SK-N-SH treated with all-trans-retinoic acid at 6 μM for 48 hours (cell line): ENCODE data around the gene CASP2.

ENCODE experiments used
- ATAC-seq: fragments of 200-7000 bp; cut with Tn5 transposase; 3 replicates; pipeline ENCODE4 v1.9.1; 2020; ENCODE audit warnings: mild to moderate bottlenecking, moderate library complexity
- ARNTL ChIP-seq: fragments of 450-650 bp; formaldehyde crosslinking; IDR thresholded peaks from 2 replicates; pipeline ENCODE4 v1.5.0; 2020; ENCODE audit warnings: low read depth, mild to moderate bottlenecking, moderate library complexity, borderline replicate concordance
- BACH2 ChIP-seq: fragments of 250-450 bp; sonication (Bioruptor Pico); IDR thresholded peaks from 2 replicates; pipeline ENCODE4 v1.9.0; 2021; ENCODE audit warnings: mild to moderate bottlenecking, borderline replicate concordance
- CSDC2 ChIP-seq: fragments of 250-450 bp; sonication (Bioruptor Pico); IDR thresholded peaks from 2 replicates; pipeline ENCODE4 v1.5.0; 2020; ENCODE audit warnings: mild to moderate bottlenecking, moderate library complexity
- ESRRG ChIP-seq: fragments of 250-450 bp; sonication (Bioruptor Pico); IDR thresholded peaks from 2 replicates; pipeline ENCODE4 v1.6.1; 2021; ENCODE audit warnings: mild to moderate bottlenecking
- GLIS3 ChIP-seq: fragments of 250-450 bp; sonication (Bioruptor Pico); IDR thresholded peaks from 2 replicates; pipeline ENCODE4 v1.5.0; 2020; ENCODE audit warnings: mild to moderate bottlenecking, moderate library complexity
- ISL1 ChIP-seq: fragments of 250-450 bp; sonication (Bioruptor Pico); IDR thresholded peaks from 2 replicates; pipeline ENCODE4 v2.1.2; 2022; ENCODE audit warnings: mild to moderate bottlenecking, moderate library complexity
- PPARA ChIP-seq: fragments of 250-450 bp; sonication (Bioruptor Pico); IDR thresholded peaks from 2 replicates; pipeline ENCODE4 v1.5.0; 2020; ENCODE audit warnings: mild to moderate bottlenecking, borderline replicate concordance
- RARB ChIP-seq: fragments of 250-450 bp; sonication (Bioruptor Pico); IDR thresholded peaks from 2 replicates; pipeline ENCODE4 v1.8.0; 2021; ENCODE audit warnings: mild to moderate bottlenecking, moderate library complexity
- SNAI2 ChIP-seq: fragments of 250-450 bp; sonication (Bioruptor Pico); IDR thresholded peaks from 2 replicates; pipeline ENCODE4 v1.5.0; 2020; ENCODE audit warnings: mild to moderate bottlenecking, moderate library complexity
- TCF4 ChIP-seq: fragments of 250-450 bp; sonication (Bioruptor Pico); IDR thresholded peaks from 2 replicates; pipeline ENCODE4 v1.8.0; 2021; ENCODE audit warnings: mild to moderate bottlenecking, moderate library complexity, borderline replicate concordance
- TOX ChIP-seq: fragments of 250-450 bp; sonication (Bioruptor Pico); IDR thresholded peaks from 2 replicates; pipeline ENCODE4 v1.8.0; 2021; ENCODE audit warnings: mild to moderate bottlenecking, moderate library complexity, borderline replicate concordance
- ZC3H10 ChIP-seq: fragments of 250-450 bp; sonication (Bioruptor Pico); IDR thresholded peaks from 2 replicates; pipeline ENCODE4 v1.5.1; 2021; ENCODE audit warnings: mild to moderate bottlenecking, moderate library complexity
- ZFP3 ChIP-seq: fragments of 250-450 bp; sonication (Bioruptor Pico); IDR thresholded peaks from 2 replicates; pipeline ENCODE4 v1.5.0; 2020; ENCODE audit warnings: mild to moderate bottlenecking, moderate library complexity
- ZFP30 ChIP-seq: fragments of 450-650 bp; formaldehyde crosslinking; IDR thresholded peaks from 2 replicates; pipeline ENCODE4 v1.5.0; 2022; ENCODE audit warnings: mild to moderate bottlenecking, moderate library complexity
- ZNF565 ChIP-seq: fragments of 450-650 bp; formaldehyde crosslinking; conservative IDR thresholded peaks from 2 replicates; pipeline ENCODE4 v1.5.0; 2020; ENCODE audit warnings: low read depth, mild to moderate bottlenecking, moderate library complexity
- ZNF70 ChIP-seq: fragments of 450-650 bp; formaldehyde crosslinking; IDR thresholded peaks from 2 replicates; pipeline ENCODE4 v1.5.0; 2020; ENCODE audit warnings: mild to moderate bottlenecking, moderate library complexity
- ZNF8 ChIP-seq: fragments of 450-650 bp; formaldehyde crosslinking; IDR thresholded peaks from 2 replicates; pipeline ENCODE4 v1.5.0; 2020; ENCODE audit warnings: mild to moderate bottlenecking, moderate library complexity
- TF ChIP-seq, protein P1 (sequence below): fragments of 250-450 bp; sonication (Bioruptor Pico); IDR thresholded peaks from 2 replicates; pipeline ENCODE4 v1.5.0; 2020; ENCODE audit warnings: mild to moderate bottlenecking, moderate library complexity
- TF ChIP-seq, protein P2 (sequence below): fragments of 250-450 bp; sonication (Bioruptor Pico); IDR thresholded peaks from 2 replicates; pipeline ENCODE4 v1.5.1; 2021; ENCODE audit warnings: mild to moderate bottlenecking, moderate library complexity
- TF ChIP-seq, protein P3 (sequence below): fragments of 250-450 bp; sonication (Bioruptor Pico); IDR thresholded peaks from 2 replicates; pipeline ENCODE4 v1.5.1; 2020; ENCODE audit warnings: low read depth, mild to moderate bottlenecking, moderate library complexity
- TF ChIP-seq, protein P4 (sequence below): fragments of 250-450 bp; sonication (Bioruptor Pico); IDR thresholded peaks from 2 replicates; pipeline ENCODE4 v1.8.0; 2021; ENCODE audit warnings: low read depth, mild to moderate bottlenecking, moderate library complexity, borderline replicate concordance

The CASP2 gene

DNA sequence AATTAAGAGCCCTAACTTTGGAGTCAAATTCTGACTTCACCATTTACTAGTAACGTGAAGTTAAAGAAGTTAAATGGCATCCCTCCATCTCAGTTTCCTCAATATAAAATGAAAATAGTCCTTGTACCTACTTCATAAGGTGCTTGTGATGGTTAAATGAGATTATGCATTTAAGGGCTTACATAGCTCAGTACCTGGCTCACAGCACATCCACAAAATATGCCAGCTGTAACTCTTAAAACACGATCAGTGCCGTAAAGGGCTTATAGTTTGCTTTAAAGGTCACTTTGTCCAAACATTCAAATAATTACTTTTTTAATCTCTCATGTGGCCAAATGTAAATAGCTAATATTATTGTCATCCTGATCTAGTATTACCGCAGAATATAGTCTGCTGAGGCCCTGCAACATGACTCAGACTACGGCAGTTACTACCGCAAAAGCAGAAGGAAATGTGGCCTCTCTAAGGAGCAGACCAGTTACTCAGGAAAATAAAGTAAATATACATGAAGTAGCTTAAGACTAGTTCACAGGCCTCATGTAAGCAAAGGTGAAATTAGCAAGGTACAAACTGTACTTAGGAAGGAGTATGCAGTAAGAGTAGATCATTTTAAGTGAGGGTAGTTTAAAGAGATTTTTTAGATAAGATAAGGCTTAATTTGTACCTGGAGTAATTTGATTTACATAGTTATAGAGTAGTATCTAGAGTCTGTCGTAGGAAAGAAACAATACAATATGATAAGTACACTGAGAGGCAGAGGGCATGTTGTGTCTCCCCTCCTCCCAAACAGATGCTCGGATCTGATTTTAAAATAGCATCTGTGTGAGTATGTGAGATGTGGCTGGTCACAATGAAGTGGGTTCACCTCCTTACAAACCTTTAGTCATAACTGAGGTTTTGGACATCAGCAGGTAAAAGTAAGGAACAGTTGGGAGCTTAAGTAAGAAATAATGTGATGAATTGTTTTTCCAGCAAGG lies 13.1 kb downstream of the CASP2 start:
- no peak for TF ChIP-seq GLIS3 (CRISPR knock-in tag)
- no peak for TF ChIP-seq ZC3H10 (CRISPR knock-in tag)
- no peak for TF ChIP-seq SNAI2 (CRISPR knock-in tag)
- TF ChIP-seq TCF4: no peak
- no peak for TF ChIP-seq PPARA (CRISPR knock-in tag)
- TF ChIP-seq, protein P1, sequence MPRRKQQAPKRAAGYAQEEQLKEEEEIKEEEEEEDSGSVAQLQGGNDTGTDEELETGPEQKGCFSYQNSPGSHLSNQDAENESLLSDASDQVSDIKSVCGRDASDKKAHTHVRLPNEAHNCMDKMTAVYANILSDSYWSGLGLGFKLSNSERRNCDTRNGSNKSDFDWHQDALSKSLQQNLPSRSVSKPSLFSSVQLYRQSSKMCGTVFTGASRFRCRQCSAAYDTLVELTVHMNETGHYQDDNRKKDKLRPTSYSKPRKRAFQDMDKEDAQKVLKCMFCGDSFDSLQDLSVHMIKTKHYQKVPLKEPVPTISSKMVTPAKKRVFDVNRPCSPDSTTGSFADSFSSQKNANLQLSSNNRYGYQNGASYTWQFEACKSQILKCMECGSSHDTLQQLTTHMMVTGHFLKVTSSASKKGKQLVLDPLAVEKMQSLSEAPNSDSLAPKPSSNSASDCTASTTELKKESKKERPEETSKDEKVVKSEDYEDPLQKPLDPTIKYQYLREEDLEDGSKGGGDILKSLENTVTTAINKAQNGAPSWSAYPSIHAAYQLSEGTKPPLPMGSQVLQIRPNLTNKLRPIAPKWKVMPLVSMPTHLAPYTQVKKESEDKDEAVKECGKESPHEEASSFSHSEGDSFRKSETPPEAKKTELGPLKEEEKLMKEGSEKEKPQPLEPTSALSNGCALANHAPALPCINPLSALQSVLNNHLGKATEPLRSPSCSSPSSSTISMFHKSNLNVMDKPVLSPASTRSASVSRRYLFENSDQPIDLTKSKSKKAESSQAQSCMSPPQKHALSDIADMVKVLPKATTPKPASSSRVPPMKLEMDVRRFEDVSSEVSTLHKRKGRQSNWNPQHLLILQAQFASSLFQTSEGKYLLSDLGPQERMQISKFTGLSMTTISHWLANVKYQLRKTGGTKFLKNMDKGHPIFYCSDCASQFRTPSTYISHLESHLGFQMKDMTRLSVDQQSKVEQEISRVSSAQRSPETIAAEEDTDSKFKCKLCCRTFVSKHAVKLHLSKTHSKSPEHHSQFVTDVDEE (CRISPR knock-in tag): no peak
- no peak for TF ChIP-seq BACH2
- TF ChIP-seq TOX: no peak
- TF ChIP-seq, protein P2, sequence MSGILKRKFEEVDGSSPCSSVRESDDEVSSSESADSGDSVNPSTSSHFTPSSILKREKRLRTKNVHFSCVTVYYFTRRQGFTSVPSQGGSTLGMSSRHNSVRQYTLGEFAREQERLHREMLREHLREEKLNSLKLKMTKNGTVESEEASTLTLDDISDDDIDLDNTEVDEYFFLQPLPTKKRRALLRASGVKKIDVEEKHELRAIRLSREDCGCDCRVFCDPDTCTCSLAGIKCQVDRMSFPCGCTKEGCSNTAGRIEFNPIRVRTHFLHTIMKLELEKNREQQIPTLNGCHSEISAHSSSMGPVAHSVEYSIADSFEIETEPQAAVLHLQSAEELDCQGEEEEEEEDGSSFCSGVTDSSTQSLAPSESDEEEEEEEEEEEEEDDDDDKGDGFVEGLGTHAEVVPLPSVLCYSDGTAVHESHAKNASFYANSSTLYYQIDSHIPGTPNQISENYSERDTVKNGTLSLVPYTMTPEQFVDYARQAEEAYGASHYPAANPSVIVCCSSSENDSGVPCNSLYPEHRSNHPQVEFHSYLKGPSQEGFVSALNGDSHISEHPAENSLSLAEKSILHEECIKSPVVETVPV (CRISPR knock-in tag): no peak
- no peak for TF ChIP-seq ESRRG (CRISPR knock-in tag)
- no peak for TF ChIP-seq ARNTL
- no peak for TF ChIP-seq ZNF565 (CRISPR knock-in tag)
- no peak for TF ChIP-seq RARB (CRISPR knock-in tag)
- TF ChIP-seq ISL1: no peak
- TF ChIP-seq, protein P3, sequence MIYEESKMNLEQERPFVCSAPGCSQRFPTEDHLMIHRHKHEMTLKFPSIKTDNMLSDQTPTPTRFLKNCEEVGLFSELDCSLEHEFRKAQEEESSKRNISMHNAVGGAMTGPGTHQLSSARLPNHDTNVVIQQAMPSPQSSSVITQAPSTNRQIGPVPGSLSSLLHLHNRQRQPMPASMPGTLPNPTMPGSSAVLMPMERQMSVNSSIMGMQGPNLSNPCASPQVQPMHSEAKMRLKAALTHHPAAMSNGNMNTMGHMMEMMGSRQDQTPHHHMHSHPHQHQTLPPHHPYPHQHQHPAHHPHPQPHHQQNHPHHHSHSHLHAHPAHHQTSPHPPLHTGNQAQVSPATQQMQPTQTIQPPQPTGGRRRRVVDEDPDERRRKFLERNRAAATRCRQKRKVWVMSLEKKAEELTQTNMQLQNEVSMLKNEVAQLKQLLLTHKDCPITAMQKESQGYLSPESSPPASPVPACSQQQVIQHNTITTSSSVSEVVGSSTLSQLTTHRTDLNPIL (CRISPR knock-in tag): no peak
- no peak for TF ChIP-seq ZFP30 (CRISPR knock-in tag)
- ATAC-seq: no peak

DNA sequence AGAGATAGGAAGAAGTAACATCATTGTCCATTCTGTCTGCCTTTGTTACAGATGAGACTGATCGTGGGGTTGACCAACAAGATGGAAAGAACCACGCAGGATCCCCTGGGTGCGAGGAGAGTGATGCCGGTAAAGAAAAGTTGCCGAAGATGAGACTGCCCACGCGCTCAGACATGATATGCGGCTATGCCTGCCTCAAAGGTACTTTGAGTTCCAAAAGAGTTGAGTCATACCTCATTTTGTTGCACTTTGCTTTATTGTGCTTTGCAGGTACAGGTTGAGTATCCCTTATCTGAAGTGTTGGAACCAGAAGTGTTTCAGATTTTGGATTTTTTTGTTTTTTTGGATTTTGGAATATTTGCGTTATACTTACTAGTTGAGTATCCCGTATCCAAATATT lies 15.6 kb downstream of the CASP2 start:
- TF ChIP-seq, protein P2 (CRISPR knock-in tag): no peak
- TF ChIP-seq, all 23 proteins: peak for 0
- ATAC-seq: no peak

DNA sequence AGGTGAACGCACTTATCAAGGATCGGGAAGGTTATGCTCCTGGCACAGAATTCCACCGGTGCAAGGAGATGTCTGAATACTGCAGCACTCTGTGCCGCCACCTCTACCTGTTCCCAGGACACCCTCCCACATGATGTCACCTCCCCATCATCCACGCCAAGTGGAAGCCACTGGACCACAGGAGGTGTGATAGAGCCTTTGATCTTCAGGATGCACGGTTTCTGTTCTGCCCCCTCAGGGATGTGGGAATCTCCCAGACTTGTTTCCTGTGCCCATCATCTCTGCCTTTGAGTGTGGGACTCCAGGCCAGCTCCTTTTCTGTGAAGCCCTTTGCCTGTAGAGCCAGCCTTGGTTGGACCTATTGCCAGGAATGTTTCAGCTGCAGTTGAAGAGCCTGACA lies 16.8 kb downstream of the CASP2 start:
- ATAC-seq: no peak
- TF ChIP-seq, protein P4, sequence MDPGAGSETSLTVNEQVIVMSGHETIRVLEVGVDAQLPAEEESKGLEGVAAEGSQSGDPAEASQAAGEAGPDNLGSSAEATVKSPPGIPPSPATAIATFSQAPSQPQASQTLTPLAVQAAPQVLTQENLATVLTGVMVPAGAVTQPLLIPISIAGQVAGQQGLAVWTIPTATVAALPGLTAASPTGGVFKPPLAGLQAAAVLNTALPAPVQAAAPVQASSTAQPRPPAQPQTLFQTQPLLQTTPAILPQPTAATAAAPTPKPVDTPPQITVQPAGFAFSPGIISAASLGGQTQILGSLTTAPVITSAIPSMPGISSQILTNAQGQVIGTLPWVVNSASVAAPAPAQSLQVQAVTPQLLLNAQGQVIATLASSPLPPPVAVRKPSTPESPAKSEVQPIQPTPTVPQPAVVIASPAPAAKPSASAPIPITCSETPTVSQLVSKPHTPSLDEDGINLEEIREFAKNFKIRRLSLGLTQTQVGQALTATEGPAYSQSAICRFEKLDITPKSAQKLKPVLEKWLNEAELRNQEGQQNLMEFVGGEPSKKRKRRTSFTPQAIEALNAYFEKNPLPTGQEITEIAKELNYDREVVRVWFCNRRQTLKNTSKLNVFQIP (CRISPR knock-in tag): no peak
- TF ChIP-seq ZNF70 (CRISPR knock-in tag) (no peak), SNAI2 (CRISPR knock-in tag) (no peak), ARNTL (no peak), ZFP3 (CRISPR knock-in tag) (no peak), ESRRG (CRISPR knock-in tag) (no peak), BACH2 (no peak), PPARA (CRISPR knock-in tag) (no peak), TCF4 (no peak), GLIS3 (CRISPR knock-in tag) (no peak), TOX (no peak), ZNF8 (no peak), ZNF565 (CRISPR knock-in tag) (no peak), CSDC2 (no peak)
- TF ChIP-seq, protein P1 (CRISPR knock-in tag): no peak
- TF ChIP-seq, protein P2 (CRISPR knock-in tag): no peak
